ENCODE measurements around the gene CCDC33. TPM values are rescaled to one million over a fixed set of nuclear protein-coding genes. Genes with fewer than 3 reads are reported as not detected.

The CCDC33 gene
- total and polyA plus RNA-seq, 2 donors from 2014 or later, result 0.63 TPM; not detected in 1

DNA sequence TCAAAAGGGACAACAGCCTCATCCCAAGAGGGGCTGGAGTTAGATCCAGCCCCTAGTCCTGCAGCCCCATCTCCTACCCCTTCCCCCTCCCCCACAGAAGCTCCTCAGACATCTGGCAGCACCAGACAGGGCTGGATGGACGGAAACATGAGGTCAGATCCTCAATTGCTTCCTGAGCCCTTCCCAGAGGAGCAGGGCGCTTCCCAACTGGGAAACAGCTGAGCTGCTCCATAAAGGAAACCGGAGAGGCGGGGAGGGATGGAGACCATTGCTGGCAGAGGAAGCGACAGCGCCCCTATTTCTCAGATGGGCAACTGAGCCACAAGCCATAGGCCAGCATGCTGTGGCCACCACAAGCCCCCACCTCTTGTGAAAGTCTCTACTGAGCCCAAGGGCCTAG is 149.6 kb downstream of the CCDC33 start:
- FAIRE-seq, result no peak
- TF ChIP-seq, protein P1, sequence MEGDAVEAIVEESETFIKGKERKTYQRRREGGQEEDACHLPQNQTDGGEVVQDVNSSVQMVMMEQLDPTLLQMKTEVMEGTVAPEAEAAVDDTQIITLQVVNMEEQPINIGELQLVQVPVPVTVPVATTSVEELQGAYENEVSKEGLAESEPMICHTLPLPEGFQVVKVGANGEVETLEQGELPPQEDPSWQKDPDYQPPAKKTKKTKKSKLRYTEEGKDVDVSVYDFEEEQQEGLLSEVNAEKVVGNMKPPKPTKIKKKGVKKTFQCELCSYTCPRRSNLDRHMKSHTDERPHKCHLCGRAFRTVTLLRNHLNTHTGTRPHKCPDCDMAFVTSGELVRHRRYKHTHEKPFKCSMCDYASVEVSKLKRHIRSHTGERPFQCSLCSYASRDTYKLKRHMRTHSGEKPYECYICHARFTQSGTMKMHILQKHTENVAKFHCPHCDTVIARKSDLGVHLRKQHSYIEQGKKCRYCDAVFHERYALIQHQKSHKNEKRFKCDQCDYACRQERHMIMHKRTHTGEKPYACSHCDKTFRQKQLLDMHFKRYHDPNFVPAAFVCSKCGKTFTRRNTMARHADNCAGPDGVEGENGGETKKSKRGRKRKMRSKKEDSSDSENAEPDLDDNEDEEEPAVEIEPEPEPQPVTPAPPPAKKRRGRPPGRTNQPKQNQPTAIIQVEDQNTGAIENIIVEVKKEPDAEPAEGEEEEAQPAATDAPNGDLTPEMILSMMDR (IDR thresholded peaks at IDR 0.05; ENCODE audit: borderline replicate concordance, extremely low read depth, insufficient read depth), result no peak
- Histone ChIP-seq H3K9me3 (ENCODE audit: control insufficient read depth in 2 of 3, insufficient read depth in 1 of 3, low read length in 3 of 3) (no peaks in the 10 kb centered on the region), H3K36me3 (ENCODE audit: control insufficient read depth in 2 of 3, insufficient read depth in 3 of 3, low read length in 3 of 3) (no peaks in the 10 kb centered on the region), H3K4me1 (ENCODE audit: control insufficient read depth in 2 of 3, insufficient read depth in 2 of 3, low read depth in 1 of 3, low read length in 3 of 3) (peaks cover 0 to 28% (median 9%) of the 10 kb centered on the region in 3 donors), H3K27ac (ENCODE audit: low read depth in 2 of 2, low read length in 2 of 2) (peak overlapping the region; percentile 67 to 69), H3K9ac (ENCODE audit: low read length in 3 of 3) (no peak overlapping the region), H3K27me3 (ENCODE audit: control insufficient read depth, insufficient read depth, low read length) (no peaks in the 10 kb centered on the region), H3K4me3 (ENCODE audit: low read length in 3 of 3) (no peak overlapping the region)
- intact Hi-C loops (cut with DNase I), result no loop called here
- peak in 2 of 5 donors; percentile 29 to 39 for DNase-seq

Other genes starting within 250 kb of the CCDC33 start
- 22.2 TPM for gene STOML1, start 244.0 kb upstream of the CCDC33 start, total RNA-seq
- 15.0 TPM for gene STOML1, start 244.0 kb upstream of the CCDC33 start, polyA plus RNA-seq (ENCODE audit: insufficient read depth, low read depth, low replicate concordance)
- 82.9 TPM for gene PML, start 241.6 kb upstream of the CCDC33 start, total RNA-seq
- 19.6 TPM for gene PML, start 241.6 kb upstream of the CCDC33 start, polyA plus RNA-seq (ENCODE audit: insufficient read depth, low read depth, low replicate concordance)
- gene GOLGA6A, start 153.8 kb upstream of the CCDC33 start, total RNA-seq, result 0.06 TPM
- gene GOLGA6A, start 153.8 kb upstream of the CCDC33 start, polyA plus RNA-seq (ENCODE audit: insufficient read depth, low read depth, low replicate concordance), result not detected
- gene ISLR2, start 105.7 kb upstream of the CCDC33 start, total RNA-seq, result 1.1 TPM
- 0.13 TPM for gene ISLR2, start 105.7 kb upstream of the CCDC33 start, polyA plus RNA-seq (ENCODE audit: insufficient read depth, low read depth, low replicate concordance)
- 30.2 TPM for gene ISLR, start 62.6 kb upstream of the CCDC33 start, total RNA-seq
- 18.8 TPM for gene ISLR, start 62.6 kb upstream of the CCDC33 start, polyA plus RNA-seq (ENCODE audit: insufficient read depth, low read depth, low replicate concordance)
- gene STRA6, start 33.5 kb upstream of the CCDC33 start, total RNA-seq, result 2.0 TPM
- gene STRA6, start 33.5 kb upstream of the CCDC33 start, polyA plus RNA-seq (ENCODE audit: insufficient read depth, low read depth, low replicate concordance), result 31.9 TPM
- gene CYP11A1, start 131.3 kb downstream of the CCDC33 start, total RNA-seq, result 0.13 TPM
- 2.7 TPM for gene CYP11A1, start 131.3 kb downstream of the CCDC33 start, polyA plus RNA-seq (ENCODE audit: insufficient read depth, low read depth, low replicate concordance)
- gene SEMA7A, start 197.6 kb downstream of the CCDC33 start, total RNA-seq, result 3.6 TPM
- gene SEMA7A, start 197.6 kb downstream of the CCDC33 start, polyA plus RNA-seq (ENCODE audit: insufficient read depth, low read depth, low replicate concordance), result 2.8 TPM
- gene UBL7, start 224.8 kb downstream of the CCDC33 start, total RNA-seq, result 32.9 TPM
- gene UBL7, start 224.8 kb downstream of the CCDC33 start, polyA plus RNA-seq (ENCODE audit: insufficient read depth, low read depth, low replicate concordance), result 75.8 TPM